Activated CD8-positive, alpha-beta memory T cell treated with anti-CD3 and anti-CD28 coated beads, Interleukin-2, amount 50 U/mL, for 48 hours (primary cell): ENCODE data around the gene ARHGAP42.
"Not testable (repeated sequence)": the region's sequence is repeated elsewhere in the genome, so short reads cannot be mapped to it uniquely, and the experiment has no call there.

Experiments used
- DNase-seq: peaks from one replicate; pipeline ENCODE4 v3.0.0-alpha.2; 2020

The ARHGAP42 gene

DNA sequence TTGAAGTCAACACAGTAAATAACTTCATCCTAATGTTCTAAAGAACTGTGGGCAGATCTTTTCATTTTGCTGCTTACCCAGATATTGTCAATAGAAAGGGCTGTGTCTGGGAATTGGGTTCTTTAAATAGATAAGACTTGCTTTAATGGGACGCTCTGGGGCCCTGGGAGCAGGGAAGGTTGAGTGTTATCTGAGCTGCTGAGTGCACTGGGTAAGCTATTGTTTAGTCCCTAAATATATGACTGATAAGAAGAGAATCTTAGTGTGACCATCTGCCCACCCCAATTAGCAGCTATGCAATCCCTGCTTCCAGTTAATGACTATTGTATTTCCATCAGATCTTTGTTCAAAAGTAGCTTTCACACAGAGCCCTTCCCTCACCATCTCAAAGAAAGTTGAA is 44.4 kb downstream of the ARHGAP42 start:
- no peak for DNase-seq

DNA sequence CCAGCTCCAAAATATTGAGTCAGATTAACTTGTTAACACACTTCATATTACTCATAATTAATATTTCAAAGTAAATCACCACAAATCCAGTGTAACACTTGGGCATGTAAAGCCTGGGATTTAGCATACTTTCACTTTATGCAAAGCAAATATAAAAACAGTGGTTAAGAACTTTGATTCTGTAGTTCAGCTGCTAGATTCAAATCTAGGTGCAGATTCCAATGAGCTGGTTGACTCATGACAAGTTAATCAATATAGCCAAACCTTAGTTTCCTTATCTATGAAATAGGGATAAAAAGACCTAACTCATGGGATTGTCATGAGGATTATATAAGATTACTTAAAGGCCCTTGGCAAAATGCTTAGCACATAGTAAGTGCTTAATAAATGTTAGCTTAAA is 45.9 kb downstream of the ARHGAP42 start:
- DNase-seq, result no peak

DNA sequence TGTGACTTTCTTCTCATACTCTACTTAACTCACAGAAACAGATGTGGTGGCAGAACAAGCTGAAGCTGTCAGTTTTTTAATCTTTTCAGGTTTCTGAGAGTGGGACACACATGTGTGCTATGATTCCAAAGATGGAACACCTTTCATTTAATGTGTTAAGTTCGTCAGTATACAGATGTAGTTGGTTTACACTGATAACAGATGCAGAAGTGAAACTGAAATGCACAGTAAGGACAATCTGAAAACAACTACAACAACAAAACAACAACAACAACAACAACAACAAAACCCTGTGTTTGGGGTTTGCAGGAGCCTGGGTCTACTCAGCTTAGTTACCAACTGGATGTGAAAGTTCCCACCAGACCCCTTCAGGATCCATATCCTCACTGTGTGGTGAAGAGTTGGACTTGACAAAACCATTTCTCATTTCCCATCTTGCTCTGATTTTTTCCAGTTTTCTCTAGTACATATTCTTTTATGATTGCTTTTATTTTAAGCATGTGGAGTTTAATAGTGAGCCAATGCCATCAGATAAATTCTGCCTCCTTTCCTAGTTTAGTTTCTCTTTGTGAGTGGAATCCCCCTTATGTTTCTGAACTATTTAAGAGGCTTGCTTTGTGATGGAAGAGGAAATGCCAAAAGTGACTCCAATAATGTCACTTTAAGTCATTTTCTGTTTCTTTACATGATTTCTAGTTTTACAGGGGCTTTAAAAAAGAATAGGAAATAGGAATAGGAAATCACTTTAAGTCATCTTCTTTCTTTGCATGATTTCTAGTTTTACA is 47.8 kb downstream of the ARHGAP42 start:
- DNase-seq, result no peak

DNA sequence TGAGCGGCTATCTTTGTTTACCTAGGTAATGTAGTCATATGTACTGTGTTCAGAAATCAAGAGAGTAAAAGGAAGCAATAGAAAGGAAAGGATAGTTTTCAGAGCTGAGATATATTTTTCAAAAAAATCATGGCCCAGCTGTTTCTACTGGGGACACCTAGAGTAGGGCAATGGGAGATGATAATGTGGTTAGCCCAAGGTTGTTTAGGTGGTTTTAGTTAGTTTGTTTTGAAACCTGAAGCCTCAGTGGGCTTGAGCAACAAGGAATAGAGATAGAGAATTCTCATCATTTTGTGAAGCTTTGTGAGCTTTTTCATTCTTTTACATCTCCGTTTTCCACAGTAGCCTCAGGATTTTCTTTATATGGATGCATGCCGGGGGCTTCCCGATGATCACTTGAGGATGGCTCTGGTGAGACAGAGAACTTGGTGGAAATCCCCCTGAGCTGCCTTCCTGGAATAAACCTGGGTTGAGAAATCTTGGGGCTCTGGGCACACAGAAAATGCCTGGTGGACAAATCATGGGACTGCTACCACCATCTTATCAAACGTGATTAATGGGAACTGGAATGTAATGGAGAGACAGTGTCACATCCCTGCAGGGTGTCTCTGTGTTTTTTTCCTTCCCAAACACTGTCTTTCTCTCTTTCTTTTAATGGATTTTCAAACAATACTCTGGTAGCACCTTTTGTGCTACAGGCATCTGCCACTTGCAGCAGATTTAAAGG is 49.0 kb downstream of the ARHGAP42 start:
- no peak for DNase-seq

DNA sequence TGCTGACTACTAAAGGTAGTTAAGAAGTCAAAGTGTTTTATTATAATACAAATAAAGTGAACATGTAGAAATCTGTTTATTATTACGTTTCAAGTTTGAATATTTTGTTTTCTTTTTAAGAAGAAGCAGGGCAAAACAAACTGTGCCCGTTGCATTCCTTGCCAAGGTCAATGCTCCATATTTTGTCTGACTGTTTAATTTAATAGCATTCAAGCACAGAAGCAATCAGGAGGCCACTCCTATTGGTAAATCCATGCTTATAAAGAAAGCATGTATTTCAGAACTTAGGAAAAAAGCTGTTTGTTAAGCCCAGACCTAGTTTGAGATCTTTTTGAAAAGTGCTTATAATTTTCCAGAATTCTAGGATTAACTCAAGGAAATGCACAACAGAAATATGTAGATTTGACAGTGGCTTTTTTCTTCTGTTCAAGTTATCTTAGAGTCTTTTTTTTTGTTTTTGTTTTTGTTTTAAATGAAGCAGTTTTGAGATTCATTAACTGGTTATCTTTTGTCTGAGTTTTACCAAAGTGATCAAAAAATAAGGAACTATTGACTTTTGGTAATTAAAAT is 51.7 kb downstream of the ARHGAP42 start:
- DNase-seq, result no peak

DNA sequence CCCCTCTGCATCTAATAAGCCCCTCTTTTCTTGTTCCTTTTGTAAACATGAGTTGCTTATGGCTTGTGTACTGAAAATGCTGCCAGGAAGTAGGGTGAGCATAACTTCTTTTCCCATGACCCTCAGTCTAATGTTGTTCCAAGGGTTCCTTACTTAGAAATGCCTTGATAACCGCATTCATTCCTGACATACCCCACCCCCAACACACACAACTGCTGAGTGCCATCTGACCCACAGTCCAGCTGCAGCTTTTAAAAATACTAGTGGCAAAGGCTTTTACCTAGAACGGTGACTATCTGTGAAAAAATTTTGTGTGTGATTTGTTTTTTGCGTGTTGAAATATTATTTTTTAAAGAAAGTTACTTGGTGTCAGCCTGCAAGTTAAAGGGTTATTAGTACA is 52.6 kb downstream of the ARHGAP42 start:
- no peak for DNase-seq

DNA sequence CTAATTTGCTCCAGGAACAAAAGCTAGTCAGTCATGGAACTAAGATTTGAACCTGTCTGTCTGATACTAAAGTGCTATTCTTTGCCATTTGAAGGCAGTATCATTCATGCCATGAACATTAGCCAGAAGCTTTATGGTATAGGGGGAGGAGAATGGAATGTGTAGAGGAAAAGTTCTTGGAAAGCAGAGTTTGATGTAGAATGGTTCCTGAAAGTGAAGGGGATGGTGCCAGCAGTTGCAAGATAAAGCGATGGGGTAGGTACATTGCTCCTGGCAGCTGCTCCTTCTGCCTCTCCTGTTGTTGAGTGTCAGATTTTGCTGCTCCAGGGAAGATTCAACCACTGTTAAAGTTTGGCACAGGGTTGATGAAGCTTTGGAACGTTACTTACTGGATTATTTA is 53.4 kb downstream of the ARHGAP42 start:
- DNase-seq, result no peak

DNA sequence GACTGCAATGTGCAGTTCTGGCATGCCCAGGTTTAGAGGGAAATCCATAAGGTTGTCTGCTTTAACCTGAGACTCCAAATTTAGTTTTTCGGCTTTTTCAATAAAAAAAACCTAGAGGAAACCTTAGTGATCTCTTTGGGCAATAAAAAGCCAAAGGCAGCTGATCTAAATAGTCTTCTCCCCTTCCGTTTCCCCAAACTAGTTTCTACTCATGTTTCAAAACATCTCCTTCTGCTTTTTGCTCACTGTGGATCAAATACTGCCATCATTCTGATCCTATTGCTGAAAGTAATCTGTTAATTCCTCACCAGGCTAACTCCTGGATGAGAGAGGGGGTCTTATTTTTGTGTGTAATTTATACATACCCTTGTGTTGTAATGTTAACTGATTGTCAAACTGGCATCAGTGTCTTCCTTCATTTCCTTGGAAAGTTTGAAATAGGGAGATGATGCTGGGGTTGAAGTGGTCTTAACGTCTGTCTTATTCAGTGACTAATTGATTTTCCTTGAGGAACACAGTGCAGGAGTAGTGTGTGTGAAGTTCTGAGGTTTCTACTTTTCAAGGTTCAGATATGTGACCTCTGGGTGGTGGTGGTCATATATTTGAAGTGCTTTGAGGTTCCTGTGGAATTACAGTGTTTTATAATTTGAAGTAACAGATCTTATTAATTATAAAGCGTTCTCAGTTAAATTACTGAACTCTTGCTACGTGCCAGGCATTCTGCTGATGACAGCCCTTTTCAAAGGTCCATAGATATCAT is 55.0 kb downstream of the ARHGAP42 start:
- DNase-seq, result no peak

DNA sequence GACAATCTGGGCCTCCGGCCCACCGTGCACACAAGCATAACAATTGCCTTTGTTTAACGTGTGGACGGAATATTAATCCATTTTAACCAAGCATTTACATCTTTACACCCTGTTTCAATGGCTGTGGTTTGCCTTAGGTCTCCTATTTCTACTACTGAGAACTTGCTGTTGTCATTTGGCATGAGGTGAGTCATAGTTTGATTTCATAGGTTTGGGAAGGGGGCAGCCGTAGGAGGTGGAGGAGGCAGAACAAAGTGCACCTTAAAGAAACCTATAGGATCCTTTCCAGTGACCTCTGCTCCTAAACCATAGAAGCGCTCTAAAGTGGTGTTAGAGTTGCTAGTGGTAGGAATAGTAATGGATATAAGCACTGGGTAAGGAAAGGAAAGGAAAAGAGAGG is 59.4 kb downstream of the ARHGAP42 start:
- DNase-seq, result no peak

DNA sequence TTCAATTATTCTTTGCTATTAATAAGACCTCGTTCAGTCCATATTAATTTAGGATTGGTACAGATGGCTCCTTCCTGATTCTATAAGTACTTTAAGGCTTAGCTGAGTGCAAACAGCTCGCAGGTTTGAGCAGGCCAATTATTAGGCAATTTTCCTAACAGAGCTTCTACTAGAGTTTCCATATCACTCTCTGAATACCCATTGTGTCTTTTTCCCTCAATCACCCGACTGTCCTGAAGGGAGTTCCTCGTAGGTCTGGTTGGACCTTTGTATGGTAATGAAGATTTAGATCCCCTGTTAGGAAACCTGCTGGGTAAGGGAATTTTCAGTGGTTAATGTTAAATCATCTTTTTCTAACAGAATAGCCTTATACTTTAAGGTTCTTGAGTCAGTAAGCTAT is 61.1 kb downstream of the ARHGAP42 start:
- no peak for DNase-seq

DNA sequence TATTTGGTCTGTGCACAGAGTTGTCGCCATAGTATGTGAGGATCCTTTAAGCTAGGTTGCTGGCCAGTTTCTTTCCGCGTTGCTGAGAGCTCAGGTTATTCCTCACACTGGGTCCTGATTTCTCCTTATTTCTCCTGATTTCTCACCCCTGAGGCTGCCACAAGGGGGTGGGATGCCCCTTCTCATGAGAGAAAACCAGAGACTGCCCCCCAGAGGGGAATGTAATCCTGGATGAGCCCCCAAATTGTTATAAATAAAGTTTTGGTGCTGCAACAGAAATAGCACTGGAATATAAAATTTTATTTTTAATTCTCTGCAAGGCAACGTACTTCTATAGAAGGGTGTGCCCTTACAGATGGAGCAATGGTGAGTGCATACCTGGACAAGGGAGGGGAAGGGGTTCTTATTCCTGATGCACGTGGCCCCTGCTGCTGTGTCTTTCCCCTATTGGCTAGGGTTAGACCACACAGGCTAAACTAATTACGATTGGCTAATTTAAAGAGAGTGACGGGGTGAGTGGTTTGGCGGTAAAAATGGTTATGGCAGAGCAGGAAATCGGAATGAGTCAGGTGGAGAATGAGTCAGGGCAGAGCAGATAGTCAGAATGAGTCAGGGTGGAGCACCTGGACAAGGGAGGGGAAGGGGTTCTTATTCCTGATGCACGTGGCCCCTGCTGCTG is 62.9 kb downstream of the ARHGAP42 start:
- not testable (repeated sequence) for DNase-seq

DNA sequence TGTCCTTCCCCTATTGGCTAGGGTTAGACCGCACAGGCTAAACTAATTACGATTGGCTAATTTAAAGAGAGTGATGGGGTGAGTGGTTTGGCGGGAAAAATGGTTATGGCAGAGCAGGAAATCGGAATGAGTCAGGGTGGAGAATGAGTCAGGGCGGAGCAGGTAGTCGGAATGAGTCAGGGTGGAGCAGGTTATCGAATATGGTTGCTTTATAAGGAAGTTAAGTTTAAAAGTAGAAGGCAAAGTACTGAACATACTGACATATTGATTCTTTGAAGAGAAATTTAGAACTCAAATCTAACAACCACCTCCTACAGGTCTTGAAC is 63.4 kb downstream of the ARHGAP42 start:
- not testable (repeated sequence) for DNase-seq

DNA sequence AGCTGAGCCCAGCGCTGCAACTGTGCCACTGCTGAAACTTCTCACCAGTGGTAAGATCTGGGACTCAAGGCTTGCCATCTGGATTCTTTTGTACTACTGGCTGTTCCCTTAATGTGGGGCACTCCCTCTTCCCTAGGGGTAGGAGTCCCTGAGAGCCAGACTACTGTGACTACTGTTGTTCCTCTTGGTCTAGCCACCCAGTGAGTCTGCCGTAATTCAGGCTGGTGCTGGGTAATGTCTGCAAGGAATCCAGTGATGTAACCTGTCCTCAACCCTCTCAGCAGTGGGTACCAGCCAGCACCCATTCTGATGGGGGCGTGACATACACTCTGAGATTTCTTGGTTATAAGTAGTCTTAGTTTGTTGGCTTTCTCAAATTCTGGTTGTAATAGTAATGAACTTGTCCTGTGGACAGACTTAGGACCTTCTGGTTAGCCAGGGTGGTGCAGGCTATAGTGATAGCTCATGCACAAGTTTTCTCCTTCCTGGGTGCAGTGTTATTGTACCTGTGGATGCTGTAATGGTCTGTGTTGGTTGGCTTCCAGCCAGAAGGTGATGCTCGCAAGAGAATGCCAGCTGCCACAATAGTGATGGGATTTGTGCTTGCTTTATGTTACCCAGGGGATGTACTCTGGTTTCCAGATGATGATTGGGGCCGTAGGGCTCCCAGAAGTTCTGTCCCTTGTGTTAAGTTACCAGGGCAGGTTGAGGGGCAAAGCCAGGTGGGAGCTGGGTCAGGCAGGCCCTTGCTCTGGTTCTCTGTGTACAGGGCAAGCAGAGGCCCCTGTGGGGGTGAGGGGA is 65.5 kb downstream of the ARHGAP42 start:
- DNase-seq, result no peak

DNA sequence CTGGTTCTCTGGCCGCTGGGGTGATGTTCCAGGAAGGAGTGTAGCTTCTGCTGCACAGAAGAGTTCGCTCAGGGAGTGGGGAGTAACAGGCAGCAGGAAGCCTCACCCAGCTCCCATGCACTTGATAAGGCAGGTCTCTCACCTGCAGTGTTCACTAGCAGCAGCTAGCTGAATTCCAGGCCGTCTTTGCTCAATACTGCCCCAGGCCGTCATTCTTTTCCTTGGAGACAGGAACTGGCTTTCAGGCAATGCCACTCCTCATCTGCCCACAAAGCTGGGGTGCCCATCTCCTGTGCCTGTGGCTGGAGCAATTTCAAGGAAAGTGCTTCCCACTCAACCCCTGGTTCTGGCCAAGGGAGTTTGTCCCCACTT is 66.1 kb downstream of the ARHGAP42 start:
- no peak for DNase-seq

DNA sequence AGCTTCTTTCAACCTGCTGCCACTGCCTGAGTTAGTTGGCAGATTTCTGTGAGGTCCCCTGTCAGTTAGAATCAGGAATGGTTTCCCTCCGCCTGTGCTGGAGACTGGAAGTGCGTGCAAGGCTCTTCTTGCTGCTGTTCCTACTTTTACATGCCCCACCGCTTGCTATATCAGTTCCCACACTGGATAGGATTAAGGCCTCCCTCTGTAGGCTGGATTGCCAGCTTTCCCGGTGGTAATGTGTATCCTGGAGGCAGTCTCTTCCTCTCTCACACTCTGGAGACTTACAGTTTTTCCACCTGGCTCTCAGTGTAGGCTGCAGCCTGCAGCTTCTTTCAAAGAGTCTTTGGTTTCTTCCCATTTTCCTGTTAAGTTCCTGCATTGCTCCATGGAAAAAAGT is 66.5 kb downstream of the ARHGAP42 start:
- no peak for DNase-seq

DNA sequence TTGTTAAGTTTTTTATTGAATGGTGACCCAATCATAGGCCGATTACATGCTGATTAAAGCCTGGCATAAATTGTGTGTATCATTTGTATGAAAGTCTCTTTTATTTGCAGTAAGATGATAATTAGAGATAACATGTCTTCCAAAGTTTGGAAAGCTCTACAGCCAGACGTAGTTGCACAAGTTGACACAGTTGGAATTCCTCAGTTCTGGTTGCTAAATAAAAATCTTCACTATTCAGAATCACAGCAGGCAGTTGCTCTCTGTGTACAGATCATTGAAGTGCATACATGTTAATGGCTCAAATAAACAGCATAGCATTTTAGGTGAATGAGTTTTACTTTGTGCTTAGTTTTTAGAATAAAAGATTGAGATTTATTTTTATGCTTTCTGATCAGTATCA is 69.5 kb downstream of the ARHGAP42 start:
- DNase-seq, result no peak

DNA sequence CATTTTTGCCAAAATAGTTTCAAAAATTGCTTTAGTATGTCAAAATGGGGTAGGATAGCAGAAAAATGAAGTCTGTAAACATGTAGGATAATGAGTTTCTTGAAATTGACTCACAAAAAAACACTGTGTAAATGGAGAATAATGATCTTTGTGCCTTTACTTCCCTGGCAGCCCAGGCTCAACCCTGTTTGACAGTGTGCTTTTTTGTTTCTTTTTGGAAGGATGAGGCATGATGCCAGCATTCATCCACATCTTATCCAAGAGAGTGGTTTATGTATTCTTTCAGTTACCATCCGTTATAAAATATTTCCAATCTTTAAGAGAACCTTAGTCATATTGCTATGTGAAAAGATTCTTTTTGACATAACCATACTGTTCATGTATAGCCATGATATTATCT is 70.6 kb downstream of the ARHGAP42 start:
- no peak for DNase-seq

DNA sequence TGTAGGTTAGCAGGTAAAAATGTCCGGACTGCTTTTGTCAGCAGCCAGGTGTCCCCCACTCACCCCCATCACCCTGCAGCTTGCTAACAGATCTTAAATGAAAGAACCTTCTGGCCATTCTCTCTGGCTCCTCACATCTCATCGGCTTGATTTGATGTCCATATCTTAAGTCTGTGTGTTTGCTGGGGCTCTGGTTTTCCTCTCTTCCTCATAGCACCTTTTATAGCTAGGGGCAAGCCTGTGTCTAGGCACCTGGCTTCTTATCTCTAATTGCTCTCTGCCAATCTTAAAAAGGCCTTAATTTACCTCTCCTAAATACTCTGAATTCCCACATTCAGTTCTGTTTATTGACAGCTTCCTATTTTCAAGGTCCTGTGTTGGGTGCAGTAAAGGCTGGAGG is 72.0 kb downstream of the ARHGAP42 start:
- no peak for DNase-seq

DNA sequence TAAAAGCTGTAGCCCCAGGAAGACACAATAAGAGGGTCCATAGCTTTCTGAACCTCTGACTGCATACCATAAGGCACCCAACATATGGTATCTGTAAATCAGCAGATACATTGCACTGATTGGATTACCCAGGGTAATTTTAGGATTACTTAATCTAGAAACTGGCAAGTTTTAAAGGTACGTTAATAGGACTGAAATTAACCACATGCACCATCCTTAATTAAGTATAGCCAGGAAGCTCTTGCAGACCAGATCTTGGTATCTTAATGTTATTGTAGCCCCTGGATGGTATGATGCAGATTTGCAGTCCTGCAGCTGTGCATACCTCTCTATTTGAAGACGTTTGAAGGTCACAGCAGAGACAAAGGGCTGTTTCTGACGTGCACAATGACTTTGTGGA is 72.8 kb downstream of the ARHGAP42 start:
- no peak for DNase-seq

DNA sequence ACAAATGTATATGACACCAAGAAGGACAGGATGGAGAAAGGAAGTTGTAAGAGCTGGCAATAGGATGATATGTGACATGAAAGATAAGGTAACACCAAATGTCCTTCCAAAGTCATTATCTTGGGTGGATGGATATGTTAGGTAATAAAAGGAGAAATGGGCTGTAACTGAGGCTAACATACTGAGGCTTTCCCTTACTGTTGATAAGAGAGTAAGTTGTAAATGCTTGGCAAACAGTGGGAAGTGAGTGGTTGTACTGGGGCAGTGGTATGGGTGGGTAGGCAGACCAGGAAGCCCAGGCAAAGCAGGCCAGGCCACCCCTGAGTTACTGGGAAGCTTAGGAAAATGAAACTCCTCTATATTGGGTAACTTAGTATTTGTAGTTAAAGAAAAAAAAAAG is 73.7 kb downstream of the ARHGAP42 start:
- DNase-seq, result no peak

DNA sequence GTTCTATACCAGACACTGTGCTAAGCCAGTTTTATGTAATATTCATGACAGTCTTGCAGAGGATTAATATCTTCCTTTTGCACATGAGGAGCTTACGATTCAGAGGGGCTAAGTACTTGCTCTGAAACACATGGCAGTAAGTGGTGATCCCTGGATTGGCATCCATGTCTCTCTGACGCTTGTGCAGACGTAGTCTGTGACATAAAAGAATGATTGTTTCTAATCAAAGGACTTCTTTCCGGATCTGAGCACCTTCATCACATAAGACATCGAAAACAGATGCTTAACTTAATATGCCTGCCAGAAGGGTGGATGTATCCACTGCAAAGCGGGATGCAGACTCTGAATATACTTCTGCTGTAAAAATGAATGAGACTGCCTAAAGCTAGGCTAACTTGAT is 74.8 kb downstream of the ARHGAP42 start:
- no peak for DNase-seq

DNA sequence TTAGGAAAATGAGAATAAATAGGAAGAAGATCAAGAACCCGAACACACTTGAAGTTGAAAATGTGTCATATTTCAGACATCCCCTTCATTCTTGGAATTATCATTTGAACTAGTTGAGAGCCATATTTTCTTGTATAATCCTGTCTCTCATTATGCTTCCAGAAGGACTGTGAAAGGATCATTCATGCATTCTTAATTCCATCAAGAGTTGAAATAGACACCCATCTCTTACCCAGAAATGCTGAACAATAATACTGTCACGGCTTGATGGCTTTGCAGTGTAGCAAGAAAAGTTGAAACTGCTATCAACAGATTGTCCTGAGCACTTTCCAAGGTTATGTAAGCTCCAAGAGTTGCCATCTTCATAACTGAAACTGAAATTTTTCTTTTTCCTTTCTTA is 79.7 kb downstream of the ARHGAP42 start:
- DNase-seq, result no peak
